H1 (cell line): Measurements from ENCODE around the gene C15orf40. TPM values are rescaled to one million over a fixed set of nuclear protein-coding genes. Genes with fewer than 3 reads are reported as not detected.

Source experiments
- CTCF ChIA-PET: fragments of 300-600 bp; sonication (Branson Sonifier 250); formaldehyde crosslinking; loops from one replicate; lab custom pipeline; 2021; ENCODE audit not compliant: partially characterized antibody; lab: Charles Lee
- POLR2A ChIA-PET: fragments of 300-600 bp; sonication (Branson Sonifier 250); formaldehyde crosslinking; loops from one replicate; lab custom pipeline; 2021; ENCODE audit warnings: inconsistent platforms; ENCODE audit not compliant: partially characterized antibody; lab: Charles Lee
- DNase-seq, 2 experiments: peaks; one replicate each; pipeline versions ENCODE4 v3.0.0 to v3.0.0-alpha.2; 2010 to 2022; ENCODE audit warnings: low spot score in 2 of 2, low read depth in 1 of 2, mixed read lengths in 1 of 2
- FAIRE-seq: peaks from 2 replicates; lab custom pipeline; 2011; peaks lifted over from hg19 to GRCh38; lab: Jason Lieb, UNC
- H2AFZ ChIP-seq: 2 replicates; pipeline ENCODE4 v1.8.1; 2012; ENCODE audit warnings: low read length, inconsistent platforms
- H2AK5ac ChIP-seq: 2 replicates; pipeline ENCODE4 v1.6.1; 2013; ENCODE audit warnings: low read depth, low read length
- H2BK120ac ChIP-seq: replicated peaks from 2 replicates; pipeline ENCODE3; 2013; ENCODE audit warnings: low read depth, low read length, inconsistent platforms
- H2BK12ac ChIP-seq: 2 replicates; pipeline ENCODE4 v1.6.1; 2013; ENCODE audit warnings: low read depth, low read length
- H2BK15ac ChIP-seq: 2 replicates; pipeline ENCODE4 v1.6.1; 2013; ENCODE audit warnings: low read length
- H2BK20ac ChIP-seq: 2 replicates; pipeline ENCODE4 v1.6.1; 2013; ENCODE audit warnings: low read length
- H2BK5ac ChIP-seq: 2 replicates; pipeline ENCODE4 v1.6.1; 2013; ENCODE audit warnings: low read depth, low read length
- H3K14ac ChIP-seq: 2 replicates; pipeline ENCODE4 v1.6.1; 2013; ENCODE audit warnings: inconsistent platforms; ENCODE audit not compliant: insufficient read length
- H3K18ac ChIP-seq: 2 replicates; pipeline ENCODE4 v1.6.1; 2013; ENCODE audit warnings: low read length; ENCODE audit errors: extremely low read depth
- H3K23ac ChIP-seq: 2 replicates; pipeline ENCODE4 v1.6.1; 2013; ENCODE audit warnings: inconsistent platforms; ENCODE audit not compliant: insufficient read length
- H3K23me2 ChIP-seq: 2 replicates; pipeline ENCODE4 v1.6.1; 2013; ENCODE audit warnings: low read depth, low read length
- H3K27ac ChIP-seq: 2 replicates; pipeline ENCODE4 v1.6.1; 2011; ENCODE audit warnings: low read depth, low read length, inconsistent platforms
- H3K27me3 ChIP-seq, 4 experiments: replicated peaks in 1 of 4; 1 replicate in 1 of 4; 2 replicates in 3 of 4; pipeline versions ENCODE4 v1.6.1 to v1.8.1; 2011 to 2013; ENCODE audit warnings: low read length in 3 of 4, mild to moderate bottlenecking in 3 of 4, inconsistent platforms in 2 of 4, mixed read lengths in 2 of 4, moderate library complexity in 1 of 4; ENCODE audit not compliant: control insufficient read depth in 3 of 4, insufficient read depth in 3 of 4; ENCODE audit errors: extremely low read depth in 1 of 4
- H3K36me3 ChIP-seq, 4 experiments: 2 replicates each; pipeline versions ENCODE4 v1.6.1 to v1.8.1; 2011 to 2013; ENCODE audit warnings: mild to moderate bottlenecking in 4 of 4, low read length in 3 of 4, moderate library complexity in 2 of 4, control low read depth in 1 of 4, inconsistent platforms in 1 of 4; ENCODE audit not compliant: insufficient read depth in 4 of 4, control insufficient read depth in 2 of 4
- H3K4ac ChIP-seq: replicated peaks from 2 replicates; pipeline ENCODE3; 2013; ENCODE audit warnings: low read length, low read depth, mixed read lengths, inconsistent platforms; ENCODE audit not compliant: insufficient read length
- H3K4me1 ChIP-seq, 4 experiments: replicated peaks in 1 of 4; 1 replicate in 1 of 4; 2 replicates in 3 of 4; pipeline versions ENCODE4 v1.6.1 to v1.8.1; 2011 to 2013; ENCODE audit warnings: low read length in 3 of 4, inconsistent platforms in 2 of 4, mixed read lengths in 1 of 4; ENCODE audit not compliant: insufficient read depth in 4 of 4, control insufficient read depth in 3 of 4
- H3K4me2 ChIP-seq, 2 experiments: 2 replicates each; pipeline versions ENCODE4 v1.6.1 to v1.8.1; 2011 to 2013; ENCODE audit warnings: low read depth in 2 of 2, low read length in 2 of 2, control low read depth in 1 of 2, inconsistent platforms in 1 of 2, mild to moderate bottlenecking in 1 of 2; ENCODE audit not compliant: insufficient read depth in 1 of 2
- H3K4me3 ChIP-seq, 4 experiments: fragments of 200-600, 300-600 bp in 1 of 4; sonication (generic), shearing (Covaris generic), sonication (Bioruptor Twin) in 1 of 4; 2 replicates each; pipeline versions ENCODE4 v1.5.1 to v1.8.1; 2011 to 2016; ENCODE audit warnings: low read length in 4 of 4, low read depth in 3 of 4, control low read depth in 2 of 4, inconsistent platforms in 2 of 4, mild to moderate bottlenecking in 2 of 4, mixed read lengths in 1 of 4, moderate library complexity in 1 of 4; ENCODE audit not compliant: insufficient read depth in 2 of 4; ENCODE audit errors: extremely low read depth in 1 of 4
- H3K56ac ChIP-seq: replicated peaks from 2 replicates; pipeline ENCODE3; 2013; ENCODE audit warnings: low read depth, mild to moderate bottlenecking, mixed read lengths, low read length, inconsistent platforms; ENCODE audit not compliant: insufficient read length
- H3K79me1 ChIP-seq: 2 replicates; pipeline ENCODE4 v1.6.1; 2013; ENCODE audit warnings: low read depth, low read length, control low read depth
- H3K79me2 ChIP-seq, 2 experiments: 2 replicates each; pipeline versions ENCODE4 v1.6.1 to v1.8.1; 2012 to 2013; ENCODE audit warnings: low read length in 2 of 2, mild to moderate bottlenecking in 2 of 2, inconsistent platforms in 1 of 2; ENCODE audit not compliant: insufficient read depth in 2 of 2, control insufficient read depth in 1 of 2
- H3K9ac ChIP-seq, 4 experiments: replicated peaks in 1 of 4; 1 replicate in 1 of 4; 2 replicates in 3 of 4; pipeline versions ENCODE4 v1.6.1 to v1.8.1; 2011 to 2013; ENCODE audit warnings: low read depth in 3 of 4, low read length in 3 of 4, control low read depth in 2 of 4, mild to moderate bottlenecking in 2 of 4, moderate library complexity in 2 of 4, inconsistent platforms in 1 of 4; ENCODE audit errors: extremely low read depth in 1 of 4
- H3K9me3 ChIP-seq, 2 experiments: 2 replicates each; pipeline versions ENCODE4 v1.6.1 to v1.8.1; 2012 to 2013; ENCODE audit warnings: mild to moderate bottlenecking in 2 of 2, moderate library complexity in 2 of 2, control low read depth in 1 of 2, inconsistent platforms in 1 of 2, low read depth in 1 of 2, low read length in 1 of 2, mixed read lengths in 1 of 2; ENCODE audit not compliant: insufficient read depth in 2 of 2
- H4K20me1 ChIP-seq, 2 experiments: replicated peaks in 1 of 2; 2 replicates each; pipeline versions ENCODE3 to v1.8.1; 2011 to 2013; ENCODE audit warnings: inconsistent platforms in 2 of 2, low read length in 2 of 2, mild to moderate bottlenecking in 1 of 2; ENCODE audit not compliant: insufficient read depth in 2 of 2, control insufficient read depth in 1 of 2
- H4K5ac ChIP-seq: 2 replicates; pipeline ENCODE4 v1.6.1; 2013; ENCODE audit warnings: low read length, low read depth, mixed read lengths, inconsistent platforms; ENCODE audit not compliant: insufficient read length
- H4K8ac ChIP-seq: 2 replicates; pipeline ENCODE4 v1.8.0; 2013; ENCODE audit warnings: mild to moderate bottlenecking, moderate library complexity, low read length, inconsistent platforms; ENCODE audit not compliant: insufficient read depth; ENCODE audit errors: extremely low read depth
- H4K91ac ChIP-seq: replicated peaks from 2 replicates; pipeline ENCODE3; 2013; ENCODE audit warnings: low read length, mixed read lengths, inconsistent platforms; ENCODE audit not compliant: insufficient read length
- ATF3 ChIP-seq: IDR thresholded peaks from 2 replicates; pipeline ENCODE4 v1.6.1; 2011; ENCODE audit warnings: low read depth, mild to moderate bottlenecking, low read length; ENCODE audit not compliant: insufficient read depth
- CTBP2 ChIP-seq: IDR thresholded peaks from 2 replicates; pipeline ENCODE4 v1.7.0; 2011; ENCODE audit warnings: borderline replicate concordance, mild to moderate bottlenecking, moderate library complexity, mixed read lengths, low read length; ENCODE audit not compliant: insufficient read depth, insufficient read length
- FOSL1 ChIP-seq: IDR thresholded peaks from 2 replicates; pipeline ENCODE4 v1.6.1; 2011; ENCODE audit warnings: mild to moderate bottlenecking, low read depth, low read length, moderate library complexity; ENCODE audit not compliant: insufficient read depth
- MAFK ChIP-seq: IDR thresholded peaks from 2 replicates; pipeline ENCODE4 v1.6.1; 2012; ENCODE audit warnings: low read depth, mild to moderate bottlenecking, improper control_type of control experiment, low read length
- MAX ChIP-seq: IDR thresholded peaks from 2 replicates; pipeline ENCODE4 v1.6.1; 2012; ENCODE audit warnings: inconsistent platforms
- RBBP5 ChIP-seq: IDR thresholded peaks from 2 replicates; pipeline ENCODE4 v1.7.1; 2012; ENCODE audit warnings: low read depth, mild to moderate bottlenecking, inconsistent platforms, low read length, moderate library complexity, borderline replicate concordance
- RXRA ChIP-seq: IDR thresholded peaks from 2 replicates; pipeline ENCODE4 v1.6.1; 2011; ENCODE audit warnings: low read depth, mild to moderate bottlenecking, low read length, moderate library complexity; ENCODE audit not compliant: insufficient read depth
- SIN3A ChIP-seq, 2 experiments: IDR thresholded peaks in 1 of 2; conservative IDR thresholded peaks in 1 of 2; 2 replicates each; pipeline ENCODE4 v1.6.1; 2011 to 2012; ENCODE audit warnings: low read length in 2 of 2, improper control_type of control experiment in 1 of 2, low read depth in 1 of 2, mild to moderate bottlenecking in 1 of 2
- SUZ12 ChIP-seq: fragments of 200-600 bp; sonication (generic); IDR thresholded peaks from 2 replicates; pipeline ENCODE4 v1.6.1; 2012; ENCODE audit warnings: mild to moderate bottlenecking, inconsistent platforms, low read length, moderate library complexity, mixed read lengths
- TAF1 ChIP-seq: IDR thresholded peaks from 2 replicates; pipeline ENCODE4 v1.6.1; 2011; ENCODE audit warnings: mild to moderate bottlenecking, low read depth, low read length
- TAF7 ChIP-seq: optimal IDR thresholded peaks from 2 replicates; pipeline ENCODE3; 2011; ENCODE audit warnings: low read depth, mild to moderate bottlenecking, inconsistent platforms, low read length, moderate library complexity, borderline replicate concordance
- USF2 ChIP-seq: IDR thresholded peaks from 2 replicates; pipeline ENCODE4 v1.6.1; 2011; ENCODE audit warnings: low read length, improper control_type of control experiment
- WGBS, 2 experiments: shearing (Covaris generic) in 1 of 2; methylation state at CpG; one replicate each; pipeline versions ENCODE4 v1.1.6 to v1.1.7; 2013 to 2015; ENCODE audit warnings: low lambda C conversion rate in 2 of 2, mixed read lengths in 2 of 2, inconsistent platforms in 1 of 2, low coverage in 1 of 2, missing lambda C conversion rate in 1 of 2; ENCODE audit not compliant: insufficient replicate concordance in 2 of 2, insufficient coverage in 1 of 2, insufficient read length in 1 of 2; ENCODE audit errors: extremely low coverage in 1 of 2, missing lambda C conversion rate in 1 of 2; 5-methylcytosine and 5-hydroxymethylcytosine counted together
- polyA plus RNA-seq, 7 experiments: library from polyadenylated mRNA; depleted of rRNA in 3 of 7; stranded (reverse) in 5 of 7; unstranded in 2 of 7; fragments of >200 nt in 5 of 7; fragments of 200-250 nt in 2 of 7; gene quantifications; 1 replicate in 5 of 7; 2 replicates in 1 of 7; 4 replicates in 1 of 7; pipeline versions ENCODE4 v1.2.1 to v1.2.3, GENCODE V29; 2011 to 2013; ENCODE audit warnings: missing spikeins in 2 of 7, mixed read lengths in 2 of 7
- total RNA-seq: library from RNA; stranded (reverse); fragmentation: NEBNext Ultra II Directional; extraction: Animal tissue kit (Norgen Biotek cat#: 25700); gene quantifications from 2 replicates; pipeline ENCODE4 v1.2.1, GENCODE V29; 2021

Gene C15orf40
- total and polyA plus RNA-seq, 2 of the 8 experiments (the other 6 are each of a cell fraction or from before 2014, with no cell fraction given): 10.7 TPM

- ChIA-PET POLR2A (interaction anchor here (1.4 to 3.0 kb wide), 2 partner anchors 9 to 16 kb away, joined by 3 to 11 read pairs; partner anchors contain the start of gene RAMAC), CTCF (no interaction called here)
- peaks cover 0 to 3% of the 10 kb centered on the region in 2 experiments for H4K20me1 ChIP-seq
- DNase-seq: no peak
- H3K4me1 ChIP-seq: no peaks in the 10 kb centered on the region
- H4K5ac ChIP-seq: no peak overlapping the region
- WGBS, 2 experiments: 84% methylated on average over 7 of the region's 7 CpGs; no CpG with 5 or more reads in 1 of the 2 experiments
- H3K27me3 ChIP-seq: no peaks in the 10 kb centered on the region
- H2BK12ac ChIP-seq: no peak overlapping the region
- no peak for FAIRE-seq
- H3K4me2 ChIP-seq: no peak overlapping the region
- H3K4me3 ChIP-seq: no peak overlapping the region
- no peaks in the 10 kb centered on the region for H3K23me2 ChIP-seq
- no peak overlapping the region for H4K91ac ChIP-seq
- H3K18ac ChIP-seq: no peak overlapping the region
- H3K4ac ChIP-seq: no peak overlapping the region
- H2AFZ ChIP-seq: no peak overlapping the region
- no peaks in the 10 kb centered on the region for H3K36me3 ChIP-seq
- no peak overlapping the region for H2BK5ac ChIP-seq
- no peaks in the 10 kb centered on the region for H3K79me2 ChIP-seq
- H3K23ac ChIP-seq: no peak overlapping the region
- H2AK5ac ChIP-seq: no peak overlapping the region
- H2BK120ac ChIP-seq: no peak overlapping the region
- H3K9me3 ChIP-seq: no peaks in the 10 kb centered on the region
- H3K79me1 ChIP-seq: no peaks in the 10 kb centered on the region
- H2BK20ac ChIP-seq: no peak overlapping the region
- H3K27ac ChIP-seq: no peak overlapping the region
- H4K8ac ChIP-seq: no peak overlapping the region
- no peak overlapping the region for H3K14ac ChIP-seq
- H2BK15ac ChIP-seq: no peak overlapping the region
- H3K9ac ChIP-seq: no peak overlapping the region
- H3K56ac ChIP-seq: no peak overlapping the region
- TF ChIP-seq RBBP5: no peak
- TF ChIP-seq TAF1: no peak
- TF ChIP-seq MAX: no peak
- TF ChIP-seq MAFK: no peak
- no peak for TF ChIP-seq FOSL1
- no peak for TF ChIP-seq USF2
- TF ChIP-seq ATF3: no peak
- no peak for TF ChIP-seq RXRA
- no peak for TF ChIP-seq CTBP2
- no peak for TF ChIP-seq SIN3A (conservative IDR thresholded peaks at IDR 0.05 in 1 of 2, IDR thresholded peaks at IDR 0.05 in 1 of 2; ENCODE audit: low read depth in 1 of 2, low read length in 2 of 2)
- TF ChIP-seq SUZ12: no peak
- no peak for TF ChIP-seq TAF7
These were observed 42.1 kb downstream of the C15orf40 start for GRCh38 chr15:82969353-82969752.
